Measurements from ENCODE around the gene CASQ1. TPM values are rescaled to one million over a fixed set of nuclear protein-coding genes. Genes with fewer than 3 reads are reported as not detected.

CASQ1 gene
- total RNA-seq, 6 donors from 2014 or later: 0.17 to 0.91 TPM; not detected in 4

DNA sequence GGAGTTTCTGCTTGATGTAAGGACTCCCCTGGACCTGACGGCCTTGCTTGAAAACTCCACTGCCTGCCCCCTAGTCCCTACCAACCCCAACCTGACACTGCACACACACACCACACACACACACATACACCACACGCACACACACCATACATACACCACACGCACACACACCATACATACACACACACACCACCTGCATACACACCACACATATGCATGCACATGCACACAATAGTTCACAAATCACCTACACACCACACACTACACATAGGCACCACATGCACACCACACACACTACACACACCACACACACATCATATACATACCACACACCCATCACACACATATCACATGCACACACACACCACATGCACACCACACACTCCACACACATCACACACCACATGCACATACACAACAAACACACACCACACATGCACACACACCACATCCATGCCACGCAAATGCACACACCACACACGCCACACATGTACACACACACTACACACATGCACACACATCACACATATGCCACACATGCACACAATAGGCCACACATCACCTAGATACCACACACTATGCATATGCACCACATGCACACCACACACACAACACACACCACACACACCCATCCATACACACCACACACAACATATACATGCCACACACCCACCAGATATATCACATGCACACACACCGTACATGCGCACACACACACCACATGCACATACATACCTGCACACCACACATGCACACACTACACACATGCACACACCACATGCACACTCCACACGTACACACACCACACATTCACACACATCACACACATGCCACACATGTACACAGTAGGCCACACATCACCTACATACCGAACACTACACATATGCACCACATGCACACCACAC, 3.7 kb downstream of the CASQ1 start:
- H3K27ac ChIP-seq: no peak overlapping the region
- DNase-seq: no peak
- ATAC-seq (ENCODE audit: low FRiP score in 2 of 2): no peak
- H3K4me3 ChIP-seq: no peak overlapping the region
- H3K27me3 ChIP-seq: no peaks in the 10 kb centered on the region
- H3K4me1 ChIP-seq: peaks cover 8 to 10% (median 10%) of the 10 kb centered on the region in 4 donors
- TF ChIP-seq CTCF (IDR thresholded peaks at IDR 0.05) (no peak), EP300 (IDR thresholded peaks at IDR 0.05) (no peak), POLR2A (IDR thresholded peaks at IDR 0.05) (no peak), POLR2AphosphoS5 (IDR thresholded peaks at IDR 0.05) (no peak)
- no peaks in the 10 kb centered on the region for H3K9me3 ChIP-seq
- H3K36me3 ChIP-seq: no peaks in the 10 kb centered on the region
- whole genome bisulfite sequencing, 2 donors: 82 to 90% methylated on average over 9 of the region's 9 CpGs

GRCh38 chr1:160194737-160195059, 4.3 kb downstream of the CASQ1 start:
- Histone ChIP-seq H3K4me3 (no peak overlapping the region), H3K27me3 (no peaks in the 10 kb centered on the region), H3K27ac (no peak overlapping the region), H3K4me1 (peaks cover 8 to 10% (median 10%) of the 10 kb centered on the region in 4 donors), H3K9me3 (no peaks in the 10 kb centered on the region), H3K36me3 (no peaks in the 10 kb centered on the region)
- no peak for TF ChIP-seq POLR2AphosphoS5 (IDR thresholded peaks at IDR 0.05)
- no peak for TF ChIP-seq CTCF (IDR thresholded peaks at IDR 0.05)
- TF ChIP-seq EP300 (IDR thresholded peaks at IDR 0.05): no peak
- no peak for TF ChIP-seq POLR2A (IDR thresholded peaks at IDR 0.05)
- 83 to 87% methylated on average over 2 of the region's 2 CpGs for WGBS, 2 donors
- ATAC-seq (ENCODE audit: low FRiP score in 2 of 2): no peak
- no peak for DNase-seq

DNA sequence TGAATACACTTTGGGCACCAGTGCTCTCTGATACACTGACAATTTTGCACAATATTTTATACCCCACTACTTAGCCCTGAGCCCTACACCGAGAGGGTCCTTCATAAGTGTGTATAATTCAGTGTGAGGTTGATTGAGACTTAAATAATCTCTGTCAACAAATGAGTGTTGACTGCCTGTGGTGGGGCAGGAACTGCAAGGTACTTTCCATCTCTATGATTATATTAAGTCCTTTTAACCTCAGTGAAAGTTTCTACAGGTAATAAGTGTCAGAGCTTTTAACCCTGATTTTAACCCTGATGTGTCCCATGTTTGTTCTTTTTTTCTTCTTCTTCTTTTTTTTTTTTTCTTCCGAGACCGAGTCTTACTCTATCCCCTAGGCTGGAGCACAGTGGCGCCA, 5.8 kb downstream of the CASQ1 start:
- TF ChIP-seq EP300 (IDR thresholded peaks at IDR 0.05): no peak
- TF ChIP-seq CTCF (IDR thresholded peaks at IDR 0.05): no peak
- TF ChIP-seq POLR2AphosphoS5 (IDR thresholded peaks at IDR 0.05): no peak
- no peak for TF ChIP-seq POLR2A (IDR thresholded peaks at IDR 0.05)
- peaks cover 5 to 10% (median 10%) of the 10 kb centered on the region in 4 donors for H3K4me1 ChIP-seq
- H3K36me3 ChIP-seq: no peaks in the 10 kb centered on the region
- H3K9me3 ChIP-seq: no peaks in the 10 kb centered on the region
- WGBS, 2 donors: 85 to 86% methylated on average over 4 of the region's 4 CpGs
- H3K4me3 ChIP-seq: no peak overlapping the region
- H3K27me3 ChIP-seq: no peaks in the 10 kb centered on the region
- DNase-seq (no peak), ATAC-seq (ENCODE audit: low FRiP score in 2 of 2) (no peak)
- H3K27ac ChIP-seq: no peak overlapping the region

DNA sequence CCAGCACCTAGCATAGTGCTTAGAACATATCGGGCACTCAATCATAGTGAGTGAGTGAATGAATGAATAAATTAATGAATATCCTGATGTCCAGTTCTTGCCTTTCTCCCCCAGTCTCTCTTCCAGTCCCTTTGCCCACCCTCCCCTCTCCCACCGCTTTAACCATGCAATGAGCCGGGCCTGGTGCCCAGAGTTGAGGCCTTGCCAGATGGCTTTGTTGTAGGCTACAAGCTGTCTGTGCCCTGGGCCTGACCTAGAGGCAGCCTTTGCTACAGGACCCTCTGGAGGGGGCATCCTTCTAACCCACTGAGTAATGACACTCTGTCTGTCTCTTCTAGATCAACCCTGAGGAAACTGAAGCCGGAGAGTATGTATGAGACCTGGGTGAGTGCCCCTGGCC, 6.9 kb downstream of the CASQ1 start:
- no peak overlapping the region for H3K4me3 ChIP-seq
- no peaks in the 10 kb centered on the region for H3K27me3 ChIP-seq
- H3K4me1 ChIP-seq: peaks cover 5 to 10% (median 10%) of the 10 kb centered on the region in 4 donors
- DNase-seq (no peak), ATAC-seq (ENCODE audit: low FRiP score in 2 of 2) (no peak)
- TF ChIP-seq CTCF (IDR thresholded peaks at IDR 0.05): no peak
- no peak for TF ChIP-seq EP300 (IDR thresholded peaks at IDR 0.05)
- TF ChIP-seq POLR2AphosphoS5 (IDR thresholded peaks at IDR 0.05): no peak
- no peak for TF ChIP-seq POLR2A (IDR thresholded peaks at IDR 0.05)
- no peaks in the 10 kb centered on the region for H3K36me3 ChIP-seq
- no peak overlapping the region for H3K27ac ChIP-seq
- WGBS, 2 donors: 93 to 97% methylated on average over 4 of the region's 4 CpGs
- H3K9me3 ChIP-seq: no peaks in the 10 kb centered on the region

DNA sequence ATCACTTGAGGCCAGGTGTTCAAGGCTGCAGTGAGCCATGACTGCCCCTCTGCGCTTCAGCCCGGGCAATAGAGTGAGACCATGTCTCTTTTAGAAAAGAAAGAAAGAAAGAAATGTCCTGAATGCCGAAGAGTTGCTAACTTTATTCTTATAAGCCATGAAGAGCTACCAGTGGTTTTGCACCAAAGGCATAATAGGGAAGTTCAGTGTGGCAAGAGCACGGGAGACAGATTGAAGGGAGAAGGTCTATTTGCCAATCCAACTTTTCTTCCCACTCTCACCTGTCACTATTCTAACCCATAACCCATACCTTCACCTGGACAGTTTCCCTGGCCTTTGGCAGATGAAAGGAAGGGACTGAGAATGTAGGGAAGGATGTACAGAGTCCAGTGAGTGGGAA, 10.4 kb downstream of the CASQ1 start:
- no peaks in the 10 kb centered on the region for H3K9me3 ChIP-seq
- H3K4me1 ChIP-seq: peaks cover 7 to 14% (median 12%) of the 10 kb centered on the region in 4 donors
- no peaks in the 10 kb centered on the region for H3K27me3 ChIP-seq
- 90 to 93% methylated on average over 4 of the region's 4 CpGs for WGBS, 2 donors
- ATAC-seq (ENCODE audit: low FRiP score in 2 of 2) (no peak), DNase-seq (no peak)
- H3K27ac ChIP-seq: no peak overlapping the region
- no peak for TF ChIP-seq EP300 (IDR thresholded peaks at IDR 0.05)
- TF ChIP-seq POLR2AphosphoS5 (IDR thresholded peaks at IDR 0.05): no peak
- no peak for TF ChIP-seq POLR2A (IDR thresholded peaks at IDR 0.05)
- no peak for TF ChIP-seq CTCF (IDR thresholded peaks at IDR 0.05)
- no peak overlapping the region for H3K4me3 ChIP-seq
- H3K36me3 ChIP-seq: no peaks in the 10 kb centered on the region
